ENCODE data around the gene NCOR2.

The NCOR2 gene

DNA sequence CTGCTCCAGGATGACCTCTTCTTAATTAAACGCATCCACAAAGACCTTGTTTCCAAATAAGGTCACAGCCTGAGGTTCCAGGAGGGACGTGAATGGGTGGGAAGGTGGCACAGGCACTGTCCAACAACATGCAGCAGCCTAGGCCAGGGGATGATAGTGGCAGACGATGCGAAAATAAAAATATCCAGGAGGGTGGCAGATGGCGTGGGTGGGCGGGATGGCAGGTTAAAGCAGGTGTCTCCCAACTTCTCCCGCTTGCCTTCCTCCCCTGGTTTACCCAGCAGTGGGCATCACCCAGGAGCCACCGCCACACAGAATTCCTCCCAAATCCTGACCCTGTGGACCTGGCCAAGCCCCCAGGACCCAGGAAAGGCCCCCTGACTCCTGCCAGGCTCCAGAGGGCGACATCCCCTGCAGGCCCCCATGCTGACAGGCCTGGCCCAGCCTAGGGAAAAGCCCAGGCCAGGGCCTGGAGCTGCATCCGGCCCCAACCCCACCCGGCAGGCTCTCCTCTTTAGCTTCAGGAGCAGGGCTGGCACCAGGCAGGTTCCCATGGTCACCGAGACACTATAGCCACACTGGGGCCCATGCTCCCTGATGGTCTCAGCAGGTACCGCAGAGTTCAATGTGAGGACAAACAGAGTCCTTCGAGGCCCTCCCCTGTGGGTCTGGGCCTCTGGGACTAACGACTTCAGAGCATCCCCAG, 9.7 kb downstream of the NCOR2 start:
- FAIRE-seq = no peak

DNA sequence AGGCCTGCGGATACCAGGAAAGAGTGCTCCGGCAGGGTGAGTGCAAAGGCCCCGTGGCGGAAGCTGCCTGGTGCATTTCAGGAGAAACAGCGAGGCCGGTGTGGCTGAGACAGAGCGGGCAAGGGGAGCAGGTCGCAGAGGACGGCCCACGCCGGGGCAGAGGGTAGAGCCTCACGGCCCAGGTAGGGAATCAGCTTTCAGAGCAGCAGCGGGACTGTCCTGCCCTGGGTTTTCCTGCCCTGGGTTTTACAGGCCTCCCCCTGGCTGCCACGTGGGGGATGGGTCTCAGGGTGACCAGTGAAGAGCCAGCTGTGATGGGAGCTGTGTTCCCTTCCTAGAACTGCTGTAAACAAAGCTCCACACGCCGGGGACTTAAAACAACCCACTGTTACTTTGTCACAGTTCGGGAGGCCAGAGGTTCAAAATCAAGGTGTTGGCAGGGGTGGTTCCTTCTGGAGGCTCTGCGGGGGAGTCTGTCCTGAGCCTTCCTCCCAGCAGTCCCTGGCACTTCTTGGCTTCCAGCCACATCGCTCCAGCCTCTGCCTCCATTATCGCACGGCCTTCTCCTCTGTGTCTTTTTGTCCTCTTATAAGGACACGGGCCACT, 10.4 kb downstream of the NCOR2 start:
- no peak for FAIRE-seq

DNA sequence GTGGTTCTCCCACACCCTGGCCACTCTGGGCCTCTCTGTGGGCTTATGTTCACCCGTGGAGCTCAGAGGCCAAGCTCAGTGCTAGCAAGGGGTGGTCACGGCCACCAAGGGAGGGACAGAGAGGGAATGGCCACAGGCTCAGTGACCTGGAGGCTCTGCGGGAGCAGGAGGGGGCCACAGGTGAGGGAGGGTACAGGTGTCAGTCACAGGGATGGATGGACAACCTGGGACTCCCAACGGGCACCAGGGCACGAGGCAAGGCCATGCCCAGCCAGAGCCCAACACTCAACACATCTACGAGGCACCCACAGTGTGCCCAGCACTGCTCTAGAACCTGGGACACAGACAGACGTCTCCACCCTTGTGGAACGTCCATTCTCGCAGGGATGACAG, 11.3 kb downstream of the NCOR2 start:
- no peak for FAIRE-seq

DNA sequence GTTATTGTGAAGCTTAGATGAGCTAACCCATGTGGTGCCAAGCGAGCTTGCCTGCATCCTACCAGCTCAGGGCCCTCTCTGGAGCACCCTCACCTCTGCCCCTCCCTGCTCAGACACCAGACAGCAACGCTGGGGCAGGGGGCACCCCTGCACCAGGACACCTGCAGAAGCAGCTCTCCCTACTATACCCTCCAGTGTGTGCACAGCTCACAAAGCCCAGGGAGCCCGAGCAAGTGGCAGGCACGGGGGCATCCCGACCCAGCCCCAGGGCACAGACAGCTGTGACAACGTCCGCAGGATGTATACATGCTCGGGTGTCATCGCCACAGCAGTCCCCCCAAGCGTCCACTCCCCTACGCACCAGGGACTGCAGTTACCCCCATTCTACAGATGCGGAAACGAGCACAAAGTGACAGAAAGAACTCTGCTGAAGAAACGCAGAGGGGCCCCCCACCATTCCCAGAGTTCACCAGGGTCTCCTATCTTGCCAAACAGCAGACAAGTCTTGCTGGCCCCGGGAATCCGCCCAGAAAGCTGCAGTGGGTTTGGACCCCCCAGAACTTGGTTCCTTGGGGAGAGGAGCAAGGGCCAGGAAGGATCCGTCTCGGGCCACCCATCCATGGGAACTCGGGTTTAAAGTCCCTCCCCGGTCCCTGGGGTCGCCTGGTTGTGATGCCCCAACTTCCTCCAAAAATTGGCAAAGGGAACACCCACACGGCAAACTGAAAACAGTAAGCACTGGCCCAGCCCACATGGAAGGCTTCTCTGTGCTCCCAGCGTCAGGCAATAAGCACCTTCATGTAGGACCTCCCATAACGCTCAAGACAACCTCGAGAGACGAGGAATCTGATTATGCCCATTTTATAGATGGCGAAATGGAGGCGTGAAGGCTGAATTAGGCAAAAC, 12.0 kb downstream of the NCOR2 start:
- no peak for FAIRE-seq

DNA sequence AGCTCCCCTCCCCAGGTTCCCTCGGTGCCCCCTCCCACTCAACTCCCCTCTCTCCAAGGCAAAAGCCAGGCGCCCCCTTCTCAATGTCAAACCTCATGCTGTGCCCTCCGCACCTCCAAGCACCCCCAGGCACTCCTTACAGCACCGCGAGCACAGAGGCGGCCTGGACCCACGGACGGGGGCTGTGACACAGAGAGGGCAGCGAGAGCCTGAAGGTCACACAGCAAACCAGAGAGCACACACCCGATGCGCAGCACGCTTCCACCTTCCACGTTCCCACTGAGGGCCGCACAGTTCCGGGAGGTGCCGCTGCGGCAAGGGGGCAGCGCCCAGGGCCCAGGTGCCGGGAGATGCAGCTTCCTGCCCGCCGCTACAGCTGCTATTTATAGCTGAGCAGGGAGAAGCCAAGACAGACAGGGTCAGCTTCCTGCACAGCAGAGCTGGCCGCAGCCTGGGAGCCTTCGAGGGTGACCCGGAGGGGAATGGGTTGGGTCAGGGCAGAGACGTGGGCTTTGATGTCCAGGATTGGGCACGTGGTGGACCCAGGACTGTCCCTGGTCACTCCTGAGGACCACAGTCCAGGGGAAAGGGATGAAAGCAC, 12.9 kb downstream of the NCOR2 start:
- no peak for FAIRE-seq

DNA sequence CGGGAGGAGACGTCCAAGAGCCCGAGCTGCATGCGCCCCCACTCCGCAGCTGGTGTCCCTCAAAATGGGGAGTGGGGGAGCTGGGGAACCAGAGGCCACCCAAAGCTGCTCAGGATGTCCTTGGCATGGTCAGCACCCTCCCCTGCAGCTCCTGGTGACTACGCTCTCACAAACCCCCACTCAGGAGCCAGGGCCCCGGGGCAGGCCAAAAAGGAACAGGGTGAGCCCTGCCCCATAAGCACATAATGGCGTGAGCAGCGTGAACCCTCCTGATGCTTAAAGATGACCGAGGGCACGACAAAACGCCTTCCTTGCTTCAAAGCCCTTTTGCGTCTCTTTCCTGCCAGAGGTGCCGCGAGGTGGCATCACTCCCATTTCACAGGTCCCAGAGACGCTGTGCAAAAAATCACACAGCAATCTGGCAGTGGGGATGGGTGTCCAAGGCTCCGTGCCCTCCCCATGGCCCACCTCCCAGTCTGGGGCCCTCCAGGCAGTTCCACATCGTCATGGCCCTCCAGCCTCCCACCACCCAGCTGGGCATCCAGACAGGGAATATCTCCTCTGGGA, 13.5 kb downstream of the NCOR2 start:
- no peak for FAIRE-seq

DNA sequence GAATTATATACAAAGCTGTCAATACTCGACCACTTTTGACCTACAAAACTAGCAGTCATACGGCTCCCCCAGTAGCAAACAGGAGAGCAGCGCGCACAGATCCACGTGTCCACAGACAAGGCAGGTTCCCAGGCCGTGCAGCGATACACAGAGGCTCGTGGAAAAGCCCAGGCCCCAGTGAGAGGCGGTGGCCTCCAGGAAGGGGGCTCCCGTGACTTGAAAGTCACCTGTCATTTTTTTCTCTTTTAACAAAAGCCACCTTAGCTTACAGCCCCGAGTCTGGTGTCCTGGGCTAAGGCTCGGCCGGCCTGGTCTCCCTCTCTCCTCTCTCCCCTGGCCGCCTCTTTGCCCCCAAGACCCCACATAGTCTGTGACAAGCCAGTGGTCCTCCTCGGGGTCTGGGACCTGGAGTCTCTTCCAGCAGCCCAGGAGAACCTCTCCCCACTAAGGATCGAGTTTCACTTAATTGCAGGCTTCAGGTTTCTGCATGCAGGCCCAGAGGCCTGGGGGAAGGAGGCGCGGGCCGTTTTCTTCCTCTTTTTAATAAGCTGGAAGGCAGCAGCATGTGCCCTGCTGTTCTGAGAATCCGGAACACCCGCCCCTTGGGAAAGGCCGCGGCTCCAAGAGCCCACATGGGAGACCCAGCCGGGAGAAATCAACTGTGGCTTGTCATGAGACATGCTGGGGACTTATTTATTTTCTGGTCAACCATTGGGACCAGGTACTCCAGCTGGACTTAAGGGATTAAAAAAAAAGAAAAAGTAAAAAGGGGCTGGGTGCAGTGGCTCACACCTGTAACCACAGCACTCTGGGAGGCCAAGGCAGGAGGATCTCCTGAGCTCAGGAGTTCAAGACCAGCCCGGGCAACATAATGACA, 15.9 kb downstream of the NCOR2 start:
- FAIRE-seq = peak; percentile 77

DNA sequence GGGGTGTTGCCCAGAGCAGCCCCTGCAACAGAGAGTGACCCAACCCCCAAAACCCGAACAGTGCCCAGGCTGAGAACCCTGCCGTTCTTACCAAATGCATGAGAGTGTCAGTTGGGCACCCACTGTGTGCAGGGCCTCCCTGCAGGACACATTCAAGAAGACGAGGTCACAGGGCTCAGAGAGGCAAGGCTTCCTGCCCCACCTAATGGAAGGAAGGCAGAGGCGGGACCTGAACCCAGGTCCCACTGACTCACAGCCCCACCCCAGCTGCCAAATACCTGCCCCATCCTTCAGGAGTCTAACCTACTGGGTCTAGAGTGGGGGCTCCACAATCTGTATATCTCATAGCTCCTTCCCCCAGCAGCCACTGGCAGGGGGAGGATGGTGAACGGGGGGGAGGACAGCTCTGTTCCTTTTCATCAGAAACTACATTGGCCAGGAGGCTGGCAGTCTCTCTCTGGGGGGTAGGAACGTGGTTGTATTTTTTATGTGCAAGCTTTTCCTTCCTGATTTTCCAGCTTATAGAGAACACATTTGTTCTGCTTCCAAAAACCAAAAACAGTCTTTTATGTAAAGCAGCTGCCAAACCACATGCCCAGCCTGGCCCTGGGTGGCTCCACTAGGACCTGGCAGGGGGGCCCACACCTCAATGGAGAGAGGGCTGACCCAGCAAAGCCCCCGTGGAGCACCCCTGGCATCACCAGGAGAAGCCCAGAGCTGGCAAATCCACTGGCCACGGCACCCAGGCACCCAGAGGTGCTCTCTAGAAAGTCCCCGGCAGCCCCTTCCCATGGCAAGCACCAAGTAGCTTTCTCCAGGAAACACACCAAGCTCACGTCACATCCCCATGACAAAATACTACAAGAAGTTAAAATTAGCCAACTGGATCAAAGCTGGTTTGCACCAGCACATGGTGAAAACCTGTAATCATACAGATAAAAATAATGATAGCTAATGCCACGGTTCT, 17.0 kb downstream of the NCOR2 start:
- FAIRE-seq = no peak

DNA sequence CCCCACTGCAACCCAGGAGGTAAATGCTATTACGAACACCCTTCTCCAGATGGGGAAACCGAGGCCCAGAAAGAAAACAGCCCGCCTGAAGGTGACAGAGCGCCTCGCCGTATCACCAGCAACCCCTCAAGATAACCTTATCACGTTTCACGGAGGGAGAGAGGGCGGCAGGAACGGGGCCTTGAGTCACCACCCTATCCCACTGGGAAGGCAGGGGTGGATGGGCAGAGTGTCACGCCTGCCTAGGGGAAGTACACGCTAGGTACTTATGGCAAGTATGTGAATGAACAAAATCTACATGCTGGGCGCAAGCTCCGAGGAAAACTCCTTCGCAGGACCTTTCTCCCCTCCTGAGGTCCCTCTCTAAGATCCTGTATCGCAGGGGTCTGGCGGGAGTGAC, 17.8 kb downstream of the NCOR2 start:
- FAIRE-seq = no peak

DNA sequence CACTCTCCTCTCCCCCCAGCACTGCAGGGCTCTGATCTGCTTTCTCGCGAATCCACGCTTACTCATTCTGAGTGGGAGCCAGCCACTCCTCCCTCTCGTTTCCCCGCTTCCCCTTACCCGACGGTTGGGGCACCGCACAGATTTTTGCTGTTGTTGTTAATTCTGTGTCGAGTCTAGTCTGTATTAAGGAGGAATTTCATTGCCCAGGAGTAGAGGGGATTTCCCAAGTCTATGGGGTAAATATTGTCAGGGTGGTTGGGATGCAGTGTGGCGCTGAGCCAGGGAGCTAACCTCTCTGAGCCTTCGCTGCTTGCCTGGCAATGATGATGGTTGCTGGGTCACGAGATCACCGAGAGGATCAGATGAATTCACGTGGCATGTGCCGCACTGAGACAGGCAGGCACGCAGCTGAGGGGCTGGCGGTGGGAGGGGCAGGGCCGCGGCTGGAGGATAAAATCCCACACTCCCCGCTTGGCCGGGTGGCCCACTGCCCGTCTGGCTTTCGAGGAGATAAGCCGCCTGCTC, 18.5 kb downstream of the NCOR2 start:
- FAIRE-seq = no peak

DNA sequence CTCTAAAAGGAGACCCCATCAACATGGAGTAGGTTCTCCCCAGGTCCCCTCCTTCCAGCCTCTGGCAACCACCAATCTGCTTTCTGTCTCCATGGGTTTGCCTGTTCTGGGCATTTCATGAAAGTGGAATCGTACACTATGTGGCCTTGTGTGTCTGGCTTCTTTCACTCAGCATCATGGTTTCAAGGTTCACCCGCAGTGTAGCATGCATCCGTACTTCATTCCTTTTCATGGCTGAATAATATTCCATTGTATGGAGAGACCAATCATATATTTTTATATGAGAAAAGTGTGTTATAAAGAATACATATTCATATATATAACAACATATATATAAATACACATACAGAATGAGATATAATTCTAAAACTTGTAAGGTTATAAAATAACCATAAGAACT, 19.8 kb downstream of the NCOR2 start:
- FAIRE-seq = no peak

DNA sequence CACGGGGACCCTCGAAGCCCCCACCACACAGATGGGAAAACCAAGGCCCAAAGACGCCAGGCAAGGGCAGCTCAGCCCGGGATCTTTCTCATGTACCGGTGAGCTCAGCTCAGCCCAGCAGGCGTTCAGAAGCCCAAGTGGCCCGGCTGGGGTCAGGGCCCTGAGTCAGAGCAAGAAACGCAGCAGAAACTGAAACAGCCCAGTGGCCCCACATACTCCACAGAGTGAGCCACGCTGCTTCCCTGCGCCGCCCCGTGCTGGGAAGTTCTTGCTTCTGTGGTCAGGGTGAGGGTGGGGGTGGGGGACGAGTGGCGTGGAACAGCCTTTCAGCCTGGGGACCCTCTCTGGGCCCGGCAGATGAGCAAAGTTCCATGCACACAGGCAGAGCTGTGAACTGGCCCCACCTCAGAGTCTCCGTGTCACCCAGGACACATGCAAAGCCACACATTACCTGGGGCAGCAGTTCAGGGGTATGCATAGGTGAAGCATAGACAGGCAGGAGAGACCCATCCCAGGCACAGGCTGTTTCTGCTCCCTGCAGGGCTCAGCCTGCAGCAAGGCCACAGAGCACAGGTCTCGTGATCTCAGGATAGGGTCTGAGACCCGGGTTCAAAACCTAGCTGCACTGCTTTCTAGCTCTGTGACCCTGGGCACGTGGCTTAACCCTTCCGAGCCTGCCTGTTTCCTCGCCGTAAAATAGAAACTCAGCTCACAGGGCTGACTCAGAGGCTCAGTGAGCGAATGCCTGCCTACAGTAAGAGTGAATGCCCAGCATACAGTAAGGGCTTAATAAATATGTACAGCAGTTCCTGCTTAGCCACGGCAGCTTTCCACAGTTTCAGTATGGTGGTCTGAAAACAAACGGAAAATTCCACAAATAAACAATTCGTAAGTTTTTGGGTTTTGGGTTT, 21.6 kb downstream of the NCOR2 start:
- no peak for FAIRE-seq

DNA sequence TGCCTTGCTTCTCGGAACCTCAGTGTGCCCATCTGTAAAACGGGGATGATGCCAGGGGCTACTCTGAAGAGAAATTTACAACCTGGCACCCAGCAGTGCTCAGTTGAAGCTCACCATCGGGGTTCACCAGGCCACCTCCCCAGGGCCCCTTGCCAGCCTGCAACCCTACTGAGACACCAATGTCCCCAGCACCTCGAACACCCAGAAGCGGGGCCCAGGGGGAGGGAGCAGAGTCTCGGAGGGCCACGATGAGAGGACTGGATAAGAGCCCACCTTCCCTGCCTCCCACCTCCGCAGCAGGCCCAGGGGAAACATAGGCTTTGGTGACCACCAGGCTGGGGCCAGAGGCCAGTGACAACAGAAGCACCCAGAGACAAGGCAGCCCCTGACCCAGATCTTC, 22.4 kb downstream of the NCOR2 start:
- no peak for FAIRE-seq

DNA sequence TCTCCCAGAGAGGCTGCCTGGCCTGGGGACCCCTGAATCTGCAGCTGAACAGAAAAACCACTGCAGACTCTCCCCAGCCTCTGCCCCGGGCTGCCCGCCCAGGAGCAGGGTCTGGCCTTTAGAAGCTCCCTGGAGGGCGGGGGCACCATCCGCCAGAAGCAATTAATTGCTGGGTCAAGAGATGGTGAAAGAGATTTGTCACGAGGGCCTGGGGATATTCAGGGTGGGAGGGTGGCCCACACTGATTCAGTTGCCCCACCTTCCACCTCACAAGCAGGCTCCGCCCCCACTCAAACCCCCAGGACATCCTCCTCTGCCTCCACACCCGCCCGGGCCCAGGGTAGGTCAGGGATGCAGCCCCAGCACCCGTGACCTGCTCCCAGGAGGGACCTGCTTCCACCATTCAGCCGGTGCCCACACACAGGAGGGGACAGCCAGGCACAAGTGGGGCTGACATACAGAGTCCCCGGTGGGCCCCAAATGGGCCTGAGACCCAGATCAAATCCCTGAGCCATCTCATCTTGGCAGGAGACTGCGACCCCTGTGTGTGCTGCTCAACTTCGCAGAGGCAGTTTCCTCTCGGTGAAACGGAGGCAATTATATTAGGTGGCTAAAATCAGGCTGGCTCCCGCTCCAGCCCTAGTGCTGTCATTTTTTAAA, 23.0 kb downstream of the NCOR2 start:
- FAIRE-seq = no peak

DNA sequence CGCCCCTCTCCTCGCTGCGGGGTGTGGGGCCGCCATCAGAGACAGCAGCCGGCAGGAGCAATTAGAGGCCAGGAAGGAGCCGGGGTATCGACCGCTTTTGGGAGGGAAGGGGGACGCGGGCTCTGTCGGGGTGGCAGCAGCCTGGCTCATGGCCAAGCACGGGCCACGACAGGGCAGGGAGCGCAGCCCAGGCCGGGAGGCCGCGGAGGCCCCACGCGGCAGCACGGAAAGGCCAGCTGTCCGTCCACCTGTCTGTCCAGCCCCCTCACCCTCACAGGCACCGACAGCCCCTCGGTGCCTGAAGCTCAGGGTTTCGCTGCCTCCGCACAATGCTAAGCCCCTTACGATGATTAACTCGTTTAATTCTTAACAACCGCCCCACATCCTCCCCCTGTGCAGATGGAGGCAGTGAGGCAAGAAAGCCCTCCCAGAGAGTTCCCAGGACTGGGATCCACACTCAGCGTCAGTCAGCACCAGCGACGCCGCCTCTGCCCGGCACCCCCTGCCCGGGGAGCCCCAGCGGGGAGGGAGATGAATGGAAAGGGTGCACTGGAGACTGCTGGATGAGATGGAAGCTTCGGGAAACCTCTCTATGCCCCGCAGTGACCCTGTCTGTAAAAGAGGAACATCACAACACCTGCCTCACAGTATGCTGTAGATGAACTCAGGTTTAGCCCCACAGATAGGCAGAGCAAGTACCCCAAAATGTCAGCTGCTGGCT, 23.7 kb downstream of the NCOR2 start:
- FAIRE-seq = no peak

DNA sequence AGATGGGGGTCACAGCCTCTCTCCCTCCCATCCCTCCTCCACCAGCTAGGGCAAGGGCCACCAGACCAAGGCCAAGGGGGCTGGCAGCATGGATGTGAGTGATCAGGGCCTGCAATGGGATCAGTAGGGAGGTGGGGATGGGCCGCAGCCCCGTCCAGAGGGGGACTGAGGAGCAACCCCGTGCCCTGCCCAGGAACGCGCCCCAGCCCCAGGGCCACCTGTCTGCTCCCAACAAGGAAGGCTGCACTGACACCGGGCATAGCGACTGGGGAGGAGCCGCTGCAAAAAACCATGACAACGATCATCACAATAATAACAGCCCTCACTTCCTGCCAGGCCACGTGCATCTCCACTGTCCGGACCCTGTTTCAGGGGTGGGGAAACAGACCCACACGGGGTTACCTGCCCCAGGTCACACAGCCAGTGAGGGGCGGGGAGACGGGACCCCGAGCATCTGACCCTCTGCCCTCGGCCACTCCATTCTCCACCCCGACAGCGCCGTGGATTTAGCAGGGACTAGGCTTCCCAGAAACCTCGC, 24.3 kb downstream of the NCOR2 start:
- no peak for FAIRE-seq

DNA sequence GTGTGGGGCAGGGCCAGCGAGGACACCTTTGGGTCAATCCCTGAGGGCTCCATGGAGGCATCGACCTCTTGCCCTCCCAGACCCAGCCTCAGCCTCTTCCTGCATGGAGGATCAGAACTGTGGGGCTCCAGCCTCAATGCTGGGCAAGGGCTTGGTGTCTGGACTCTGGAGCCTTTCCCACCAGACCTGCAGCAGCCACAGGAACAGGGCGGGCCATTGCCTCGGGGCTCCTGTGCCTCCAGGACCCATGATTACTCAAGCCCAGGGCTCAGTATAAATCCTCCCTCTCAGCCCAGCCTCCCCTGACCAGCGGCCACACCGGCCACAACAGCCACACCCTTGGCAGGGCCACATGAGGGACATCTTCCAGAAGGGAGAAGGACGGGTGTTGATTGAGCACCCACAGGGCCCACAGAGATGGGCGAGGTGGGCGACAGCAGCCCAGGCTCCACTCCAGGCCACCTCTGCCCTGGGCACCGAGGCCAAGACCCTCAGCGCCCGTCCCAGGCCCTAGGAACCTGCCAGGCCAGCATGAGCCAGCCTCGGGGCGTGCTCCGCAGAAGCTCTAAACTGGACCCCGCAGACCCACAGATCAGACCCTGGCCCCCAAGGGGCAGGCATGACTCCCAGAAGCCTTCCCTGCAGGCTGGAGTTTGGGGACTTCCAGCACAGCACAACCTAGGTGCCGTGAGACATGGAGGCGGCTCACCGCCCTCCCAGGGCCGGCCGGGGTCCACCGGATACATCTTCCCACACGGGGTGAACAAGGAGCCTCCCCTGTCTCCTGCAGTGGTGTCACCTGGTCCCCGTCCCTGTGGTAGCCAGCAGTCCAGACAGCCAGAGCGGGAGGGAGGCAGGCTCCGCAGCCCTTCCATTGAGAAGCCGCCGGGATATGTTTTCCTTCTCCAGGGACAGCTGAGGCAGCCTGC, 25.1 kb downstream of the NCOR2 start:
- no peak for FAIRE-seq

Measured in G401.6 (cell line).